Muscle layer of duodenum (tissue), 2 donors: ENCODE results near the gene BCL11A.

ENCODE experiments used
- H3K27ac ChIP-seq: one replicate; pipeline ENCODE4 v1.7.0; 2013; ENCODE audit warnings: mild to moderate bottlenecking, low read length
- H3K27me3 ChIP-seq: one replicate; pipeline ENCODE4 v1.7.0; 2013; ENCODE audit warnings: low read depth, mild to moderate bottlenecking, control low read depth, low read length
- H3K36me3 ChIP-seq, 2 donors: one replicate each; pipeline ENCODE4 v1.7.0; 2013; ENCODE audit warnings: low read length in 2 of 2, control low read depth in 1 of 2, mild to moderate bottlenecking in 1 of 2; ENCODE audit not compliant: insufficient read depth in 2 of 2, control insufficient read depth in 1 of 2
- H3K4me1 ChIP-seq, 2 donors: one replicate each; pipeline ENCODE4 v1.7.0; 2013; ENCODE audit warnings: low read length in 2 of 2, mild to moderate bottlenecking in 2 of 2, control low read depth in 1 of 2, moderate library complexity in 1 of 2; ENCODE audit not compliant: insufficient read depth in 2 of 2, control insufficient read depth in 1 of 2
- H3K4me3 ChIP-seq, 2 donors: one replicate each; pipeline ENCODE4 v1.7.0; 2013; ENCODE audit warnings: low read length in 2 of 2, low read depth in 1 of 2, mild to moderate bottlenecking in 1 of 2
- H3K9me3 ChIP-seq, 2 donors: one replicate each; pipeline ENCODE4 v1.7.0; 2013; ENCODE audit warnings: low read length in 2 of 2, control low read depth in 1 of 2, mild to moderate bottlenecking in 1 of 2; ENCODE audit not compliant: control insufficient read depth in 1 of 2
- donor health status: healthy.

Gene BCL11A

DNA sequence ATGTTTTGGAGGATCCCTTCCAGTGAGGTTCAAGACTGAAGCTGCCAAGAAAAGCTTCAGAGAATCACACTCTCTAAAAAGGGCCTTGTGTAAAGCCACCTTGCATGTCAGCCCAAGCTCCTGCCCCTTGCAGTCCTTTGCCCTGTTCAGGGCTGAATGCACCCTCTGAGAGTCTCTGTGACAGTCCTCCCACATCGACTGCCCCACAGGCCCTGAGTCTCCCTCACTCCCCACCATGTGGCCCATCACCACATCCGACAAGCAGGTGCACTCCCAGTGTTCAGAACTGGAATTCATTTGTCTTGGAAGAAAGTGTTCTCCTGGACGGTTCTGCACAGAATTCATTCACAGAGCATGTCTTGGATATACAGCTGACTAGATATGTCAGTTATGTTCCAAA is 31.0 kb downstream of the BCL11A start:
- no peaks in the 10 kb centered on the region for H3K27me3 ChIP-seq
- no peaks in the 10 kb centered on the region for H3K36me3 ChIP-seq
- peaks cover 0 to 15% of the 10 kb centered on the region in 2 donors for H3K4me1 ChIP-seq
- H3K27ac ChIP-seq: no peak overlapping the region
- no peaks in the 10 kb centered on the region for H3K9me3 ChIP-seq
- H3K4me3 ChIP-seq: no peak overlapping the region

DNA sequence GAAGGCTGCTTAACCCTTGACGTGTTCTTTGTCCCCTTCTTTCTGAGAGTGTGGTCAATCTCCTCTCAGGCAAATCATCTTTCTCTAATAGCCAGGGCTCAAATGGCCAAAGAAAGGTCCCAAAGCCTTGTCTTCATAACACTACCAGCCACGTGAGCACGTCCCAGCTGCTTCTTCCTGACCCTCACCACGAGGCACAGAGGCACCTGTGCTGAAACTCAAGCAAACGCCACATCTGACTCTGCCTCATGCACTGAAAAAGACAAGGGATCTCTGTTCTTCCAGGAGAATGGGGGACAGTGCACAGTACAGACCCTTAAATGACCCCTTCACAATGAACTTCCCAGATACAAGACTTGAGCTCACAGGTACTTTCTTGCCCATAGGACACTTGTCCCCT is 31.8 kb downstream of the BCL11A start:
- H3K4me1 ChIP-seq: peaks cover 0 to 15% of the 10 kb centered on the region in 2 donors
- no peaks in the 10 kb centered on the region for H3K36me3 ChIP-seq
- no peak overlapping the region for H3K27ac ChIP-seq
- H3K4me3 ChIP-seq: no peak overlapping the region
- H3K9me3 ChIP-seq: no peaks in the 10 kb centered on the region
- H3K27me3 ChIP-seq: no peaks in the 10 kb centered on the region

DNA sequence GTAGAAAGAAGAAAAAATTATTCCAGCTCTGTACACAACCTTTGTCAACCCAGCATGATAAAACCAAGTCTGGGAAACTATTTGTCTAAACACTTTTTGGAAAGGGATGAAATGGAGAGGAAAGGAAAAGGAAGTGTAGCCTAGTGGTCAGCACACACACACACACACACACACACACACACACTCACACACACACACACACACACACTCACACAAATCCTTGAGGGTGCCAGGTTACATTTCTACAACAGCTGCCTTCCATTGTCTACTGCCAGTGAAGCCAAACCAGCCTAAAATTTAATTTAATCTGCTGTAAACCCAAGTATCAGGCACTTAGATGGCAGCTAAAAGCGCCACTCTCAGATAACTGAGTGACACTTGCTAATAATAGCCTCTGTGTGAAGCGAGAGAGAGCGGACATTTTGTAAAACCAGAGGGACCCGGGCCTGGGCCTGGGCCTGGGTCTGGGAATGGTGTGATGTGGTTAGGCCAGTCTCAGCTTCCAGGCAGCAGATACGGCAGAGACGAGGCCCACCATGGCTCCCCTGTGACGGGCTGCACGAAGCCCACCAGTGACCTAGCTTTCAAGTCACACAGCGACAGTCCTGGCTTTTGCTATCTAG is 32.4 kb downstream of the BCL11A start:
- H3K27me3 ChIP-seq: no peaks in the 10 kb centered on the region
- H3K9me3 ChIP-seq: no peaks in the 10 kb centered on the region
- H3K27ac ChIP-seq: no peak overlapping the region
- H3K36me3 ChIP-seq: no peaks in the 10 kb centered on the region
- H3K4me3 ChIP-seq: no peak overlapping the region
- peaks cover 3 to 15% of the 10 kb centered on the region in 2 donors for H3K4me1 ChIP-seq

DNA sequence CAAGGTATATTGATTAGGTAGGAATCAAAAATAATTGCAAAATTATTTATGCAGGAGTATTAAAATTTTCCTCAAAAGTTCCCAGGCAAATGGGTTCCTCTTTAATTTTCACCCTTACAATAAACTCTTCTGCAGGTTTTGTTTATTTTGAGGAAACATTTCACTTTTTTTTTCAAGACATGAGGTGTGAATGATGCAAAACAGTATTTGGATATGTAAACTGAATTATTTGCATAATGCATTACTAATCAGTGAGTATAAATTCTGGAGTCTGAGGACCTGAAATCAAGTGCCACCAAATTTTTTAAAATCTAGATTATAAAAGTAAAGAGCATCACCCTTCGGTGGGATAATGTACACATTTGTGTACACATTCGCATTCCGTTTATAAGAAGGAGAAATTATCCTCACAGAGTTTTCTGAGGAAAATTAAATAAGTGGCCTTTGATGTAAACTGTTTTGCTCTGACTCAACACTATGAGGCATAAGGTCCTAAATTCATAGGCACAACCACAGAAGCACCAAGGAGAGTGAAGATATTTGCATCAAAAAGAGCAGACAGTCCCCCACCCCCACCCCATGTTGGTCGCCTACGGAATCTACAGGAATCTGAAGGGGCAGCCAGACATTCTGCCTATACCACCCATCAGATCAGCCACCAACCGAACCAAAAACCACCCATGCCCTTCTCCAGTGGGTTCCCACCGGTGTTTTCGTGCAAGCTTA is 33.1 kb downstream of the BCL11A start:
- peaks cover 7 to 15% of the 10 kb centered on the region in 2 donors for H3K4me1 ChIP-seq
- no peak overlapping the region for H3K27ac ChIP-seq
- no peaks in the 10 kb centered on the region for H3K9me3 ChIP-seq
- no peak overlapping the region for H3K4me3 ChIP-seq
- H3K27me3 ChIP-seq: no peaks in the 10 kb centered on the region
- no peaks in the 10 kb centered on the region for H3K36me3 ChIP-seq

DNA sequence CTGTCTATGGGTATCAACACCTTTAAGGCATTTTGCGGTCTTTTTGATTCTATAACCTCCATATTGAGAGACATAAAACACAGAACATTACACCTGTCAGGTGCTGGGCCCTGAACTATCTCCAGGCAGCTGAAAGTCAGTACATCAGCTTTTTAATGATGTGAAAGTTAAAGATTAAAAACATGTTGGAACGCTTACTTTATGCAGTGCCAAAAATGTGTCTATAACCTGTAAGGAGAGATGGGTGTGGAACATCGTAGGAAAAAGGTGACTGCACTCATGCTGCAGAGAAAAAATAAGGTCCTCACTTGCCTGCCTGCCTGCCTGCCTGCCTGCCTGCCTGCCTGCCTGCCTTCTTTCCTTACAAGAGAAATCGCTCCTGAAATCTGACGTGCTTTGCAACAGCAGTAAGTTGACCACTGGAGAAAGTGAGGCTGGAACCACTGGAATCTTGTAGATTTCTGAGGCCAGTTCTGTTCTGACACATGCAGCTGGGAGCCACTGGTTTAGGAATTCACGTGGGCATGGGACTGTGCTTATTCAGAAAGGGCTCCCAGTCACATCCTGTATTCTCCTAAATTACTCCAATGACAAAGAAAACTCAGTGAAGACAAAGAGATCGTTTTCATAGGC is 34.1 kb downstream of the BCL11A start:
- peaks cover 7 to 19% of the 10 kb centered on the region in 2 donors for H3K4me1 ChIP-seq
- no peak overlapping the region for H3K4me3 ChIP-seq
- H3K9me3 ChIP-seq: no peaks in the 10 kb centered on the region
- no peak overlapping the region for H3K27ac ChIP-seq
- no peaks in the 10 kb centered on the region for H3K27me3 ChIP-seq
- no peaks in the 10 kb centered on the region for H3K36me3 ChIP-seq

DNA sequence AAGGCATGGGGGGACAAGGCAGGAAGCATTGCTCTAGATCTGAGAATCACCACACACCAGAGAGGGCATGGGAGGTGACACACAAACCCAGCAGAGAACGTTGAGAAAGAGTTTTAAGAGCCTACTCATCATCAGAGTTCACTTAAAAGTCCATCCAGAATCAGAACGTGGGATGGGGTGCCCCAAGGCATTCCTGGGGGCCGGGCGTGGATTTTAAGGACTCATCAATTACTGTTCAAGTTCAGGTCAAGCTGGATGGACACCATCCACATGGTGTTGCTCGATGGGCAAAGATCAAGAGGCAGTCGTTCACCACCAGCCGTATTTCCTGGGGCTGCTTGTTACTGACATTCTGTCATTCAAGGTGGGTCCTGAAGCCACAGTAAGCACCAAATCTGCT is 34.9 kb downstream of the BCL11A start:
- Histone ChIP-seq H3K9me3 (no peaks in the 10 kb centered on the region), H3K27me3 (no peaks in the 10 kb centered on the region), H3K4me1 (peaks cover 7 to 19% of the 10 kb centered on the region in 2 donors), H3K27ac (no peak overlapping the region), H3K36me3 (no peaks in the 10 kb centered on the region), H3K4me3 (no peak overlapping the region)

DNA sequence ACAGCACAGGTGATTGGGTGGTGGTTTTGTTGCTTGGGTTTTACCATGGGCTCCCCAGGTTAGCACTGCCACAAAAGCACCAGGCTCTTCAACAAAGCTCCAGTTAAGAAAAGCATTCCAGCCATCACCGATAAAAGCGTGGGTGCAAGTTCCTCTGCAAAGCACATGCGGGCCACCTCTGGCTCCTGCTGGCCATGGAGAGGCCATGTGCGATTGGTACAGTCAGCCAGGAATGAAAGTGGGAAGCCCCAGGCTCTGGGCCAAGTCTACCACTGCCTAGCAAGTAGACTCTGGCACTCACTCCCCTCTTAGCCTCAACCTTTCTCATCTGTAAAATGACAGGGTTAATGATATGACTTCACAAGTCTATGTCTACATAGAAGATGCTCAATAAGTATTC is 36.0 kb downstream of the BCL11A start:
- Histone ChIP-seq H3K4me1 (peaks cover 7 to 16% of the 10 kb centered on the region in 2 donors), H3K27ac (no peak overlapping the region), H3K36me3 (no peaks in the 10 kb centered on the region), H3K27me3 (no peaks in the 10 kb centered on the region), H3K9me3 (no peaks in the 10 kb centered on the region), H3K4me3 (no peak overlapping the region)

DNA sequence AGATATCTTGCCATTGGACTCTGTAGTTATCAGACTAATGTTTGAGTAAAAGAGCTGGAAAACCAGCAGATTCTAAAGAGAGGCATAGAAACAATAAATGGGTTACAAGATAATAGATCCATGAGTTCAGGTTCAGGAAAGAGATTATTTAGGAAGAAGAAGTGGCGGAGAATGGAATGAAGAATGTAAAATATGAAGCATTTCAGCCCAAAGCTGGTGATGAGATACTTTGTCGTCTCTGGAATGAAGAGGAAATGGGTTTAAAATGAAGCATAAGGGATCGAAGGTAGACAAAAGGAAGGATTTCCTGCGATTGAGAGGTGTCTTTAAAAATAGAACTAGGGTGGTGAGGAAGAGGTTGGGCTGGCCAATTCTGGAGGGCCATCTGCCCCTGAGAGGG is 36.6 kb downstream of the BCL11A start:
- Histone ChIP-seq H3K4me3 (no peak overlapping the region), H3K4me1 (peaks cover 7 to 13% of the 10 kb centered on the region in 2 donors), H3K9me3 (no peaks in the 10 kb centered on the region)

DNA sequence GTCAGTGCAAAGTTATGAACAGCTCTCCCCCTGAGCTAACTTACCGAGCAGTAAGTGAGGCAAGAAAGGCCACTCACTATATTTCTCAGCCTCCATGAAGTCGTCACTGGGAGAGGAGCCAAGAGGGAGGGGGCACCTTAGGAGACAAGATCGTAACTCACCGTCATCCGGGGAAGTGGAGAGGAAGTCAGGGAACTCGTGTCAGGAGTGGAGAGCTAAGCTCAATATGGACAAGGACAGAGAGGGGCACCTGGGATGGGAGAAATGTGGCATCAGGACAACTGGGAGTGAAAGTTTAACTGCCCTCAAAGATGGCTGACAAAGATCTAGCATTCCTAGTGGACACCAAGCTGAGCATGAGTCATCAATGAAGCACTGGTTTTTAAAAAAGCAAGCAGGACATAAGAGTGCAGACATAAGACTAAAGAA is 37.1 kb downstream of the BCL11A start:
- Histone ChIP-seq H3K4me3 (no peak overlapping the region), H3K9me3 (no peaks in the 10 kb centered on the region), H3K27ac (peak overlapping the region; percentile 68), H3K27me3 (no peaks in the 10 kb centered on the region), H3K36me3 (no peaks in the 10 kb centered on the region), H3K4me1 (peaks cover 7 to 13% of the 10 kb centered on the region in 2 donors)

More for the DNA sequence above, 36.6 kb downstream of the BCL11A start:
- no peaks in the 10 kb centered on the region for H3K36me3 ChIP-seq
- H3K27ac ChIP-seq: peak overlapping the region; percentile 68
- no peaks in the 10 kb centered on the region for H3K27me3 ChIP-seq

DNA sequence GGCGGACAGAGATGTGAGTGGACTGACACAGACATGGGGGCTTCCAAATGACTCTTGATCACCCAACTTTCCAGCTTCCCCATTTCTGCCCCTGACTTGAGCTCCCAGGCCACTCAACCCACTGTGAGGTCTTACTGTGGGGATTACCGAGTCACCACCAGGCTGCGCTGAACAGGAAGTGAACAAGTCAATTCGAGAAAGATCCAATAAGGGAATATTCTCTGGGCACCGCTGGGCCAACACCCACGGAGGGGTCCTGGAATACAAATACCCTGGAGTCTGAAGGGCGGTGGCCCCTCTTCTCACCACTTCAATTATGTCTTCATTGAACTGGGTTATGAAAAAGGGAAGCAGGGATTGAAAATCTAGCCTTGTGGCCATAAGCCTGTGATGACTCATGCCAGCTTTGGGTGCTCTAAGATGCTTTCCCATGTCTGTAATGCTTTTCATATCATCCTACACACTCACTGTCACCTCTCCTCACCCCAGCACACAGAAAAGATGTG is 37.7 kb downstream of the BCL11A start:
- Histone ChIP-seq H3K9me3 (no peaks in the 10 kb centered on the region), H3K4me1 (peaks cover 7 to 13% of the 10 kb centered on the region in 2 donors), H3K4me3 (no peak overlapping the region), H3K36me3 (no peaks in the 10 kb centered on the region), H3K27me3 (no peaks in the 10 kb centered on the region), H3K27ac (peak overlapping the region; percentile 68)

DNA sequence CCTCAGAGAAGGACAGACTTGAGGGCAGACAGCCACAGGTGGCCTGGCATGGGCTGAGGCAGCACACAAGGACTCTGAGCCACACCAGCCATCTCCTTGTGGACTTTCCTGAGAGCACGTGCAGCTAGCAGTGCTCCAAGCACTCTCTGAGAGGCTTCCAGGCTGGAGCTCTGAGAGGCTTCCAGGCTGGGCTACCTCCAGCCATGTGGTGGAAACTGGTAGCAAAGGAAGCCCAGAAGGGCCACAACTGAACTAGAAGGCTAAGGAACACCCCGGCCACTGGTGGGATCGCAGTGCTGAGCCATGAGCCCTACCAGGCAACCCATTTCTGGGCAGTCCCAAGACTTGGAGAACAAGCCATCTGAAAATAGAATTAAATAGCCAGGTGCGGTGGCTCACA is 39.5 kb downstream of the BCL11A start:
- Histone ChIP-seq H3K36me3 (no peaks in the 10 kb centered on the region), H3K4me1 (peaks cover 4 to 7% of the 10 kb centered on the region in 2 donors), H3K27me3 (no peaks in the 10 kb centered on the region), H3K9me3 (no peaks in the 10 kb centered on the region), H3K4me3 (no peak overlapping the region), H3K27ac (no peak overlapping the region)
